Right lobe of liver (tissue), 4 donors: ENCODE measurements around the gene CACNA2D3.

ENCODE experiments used
- POLR2A ChIP-seq: fragments of 450-650 bp; IDR thresholded peaks from one replicate; pipeline ENCODE4 v1.6.1; 2017; ENCODE audit warnings: antibody characterized with exemption, mild to moderate bottlenecking
- TF ChIP-seq, protein P1 (sequence below), 4 donors: fragments of 200-600 bp in 3 of 4; fragments of 450-650 bp in 1 of 4; IDR thresholded peaks; one replicate each; pipeline versions ENCODE4 v1.5.1 to v1.8.0; 2016 to 2022; ENCODE audit warnings: antibody characterized with exemption in 4 of 4, mild to moderate bottlenecking in 2 of 4
- donor health status: DM: no; HTN: no; CAD: no.
- donor health status: DM: no; HTN: no; CAD: no.
- donor health status: DM: no; HTN: yes; CAD: no.

DNA sequence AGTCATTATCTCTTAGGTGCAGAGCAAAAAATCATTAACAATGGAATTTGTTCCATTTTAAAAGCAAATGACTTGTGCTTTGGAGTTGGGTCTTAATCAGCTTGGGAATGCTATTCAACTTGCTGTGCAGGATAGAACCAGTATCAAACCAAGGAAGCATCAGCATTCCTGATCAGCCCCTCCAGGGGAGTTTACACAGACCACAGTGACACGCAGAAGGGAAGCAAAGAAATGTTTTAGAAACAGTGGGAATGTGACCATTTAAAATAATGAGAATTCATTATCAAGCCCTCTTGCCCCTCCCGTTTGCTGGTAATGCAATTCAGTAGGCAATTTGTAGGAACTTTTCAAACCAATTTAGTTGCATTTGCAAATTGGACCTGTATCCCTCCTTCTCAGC lies 650.4 kb downstream of the CACNA2D3 start:
- TF ChIP-seq POLR2A: no peak
- TF ChIP-seq, protein P1, sequence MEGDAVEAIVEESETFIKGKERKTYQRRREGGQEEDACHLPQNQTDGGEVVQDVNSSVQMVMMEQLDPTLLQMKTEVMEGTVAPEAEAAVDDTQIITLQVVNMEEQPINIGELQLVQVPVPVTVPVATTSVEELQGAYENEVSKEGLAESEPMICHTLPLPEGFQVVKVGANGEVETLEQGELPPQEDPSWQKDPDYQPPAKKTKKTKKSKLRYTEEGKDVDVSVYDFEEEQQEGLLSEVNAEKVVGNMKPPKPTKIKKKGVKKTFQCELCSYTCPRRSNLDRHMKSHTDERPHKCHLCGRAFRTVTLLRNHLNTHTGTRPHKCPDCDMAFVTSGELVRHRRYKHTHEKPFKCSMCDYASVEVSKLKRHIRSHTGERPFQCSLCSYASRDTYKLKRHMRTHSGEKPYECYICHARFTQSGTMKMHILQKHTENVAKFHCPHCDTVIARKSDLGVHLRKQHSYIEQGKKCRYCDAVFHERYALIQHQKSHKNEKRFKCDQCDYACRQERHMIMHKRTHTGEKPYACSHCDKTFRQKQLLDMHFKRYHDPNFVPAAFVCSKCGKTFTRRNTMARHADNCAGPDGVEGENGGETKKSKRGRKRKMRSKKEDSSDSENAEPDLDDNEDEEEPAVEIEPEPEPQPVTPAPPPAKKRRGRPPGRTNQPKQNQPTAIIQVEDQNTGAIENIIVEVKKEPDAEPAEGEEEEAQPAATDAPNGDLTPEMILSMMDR (IDR thresholded peaks at IDR 0.05): no peak
